ENCODE measurements around the gene RGS6. TPM values are rescaled to one million over a fixed set of nuclear protein-coding genes. Genes with fewer than 3 reads are reported as not detected.

The RGS6 gene
- total RNA-seq, 1 experiment from 2014 or later, result not detected

GRCh38 chr14:72549854-72550253, 617.6 kb downstream of the RGS6 start:
- no peaks in the 10 kb centered on the region for H3K9me3 ChIP-seq (ENCODE audit: low read length)
- no peak overlapping the region for H2AFZ ChIP-seq (ENCODE audit: low read length)
- peaks cover 17% of the 10 kb centered on the region for H3K4me1 ChIP-seq (ENCODE audit: insufficient read depth, low read length)
- H3F3A ChIP-seq (ENCODE audit: low read length, unreplicated experiment), result no peaks in the 10 kb centered on the region
- intact Hi-C loops (cut with micrococcal nuclease), result no loop called here
- no TSS peak for BruUV-seq (replicated peaks)
- DNase-seq (no peak), ATAC-seq (no peak)
- H3K4me3 ChIP-seq (ENCODE audit: low read length), result no peak overlapping the region
- no peaks in the 10 kb centered on the region for H3K9me2 ChIP-seq (replicated peaks; ENCODE audit: low read length)
- no peaks in the 10 kb centered on the region for H3K79me2 ChIP-seq (ENCODE audit: low read length)
- H4K20me1 ChIP-seq (ENCODE audit: low read length), result no peaks in the 10 kb centered on the region
- no peak overlapping the region for H3K4me2 ChIP-seq (ENCODE audit: low read length)
- TF ChIP-seq EZH2phosphoT487 (IDR thresholded peaks at IDR 0.05; ENCODE audit: borderline replicate concordance, low read length) (no peak), EZH2 (IDR thresholded peaks at IDR 0.05; ENCODE audit: low read length, unreplicated experiment) (no peak), CTCF (conservative IDR thresholded peaks at IDR 0.05; ENCODE audit: low read depth, low read length) (no peak)
- no peak overlapping the region for H3K9ac ChIP-seq (ENCODE audit: low read length)
- ChIA-PET CTCF (no interaction called here), POLR2A (ENCODE audit: unreplicated experiment) (no interaction called here)
- no peak overlapping the region for H3K27ac ChIP-seq (ENCODE audit: low read length)
- H3K27me3 ChIP-seq (ENCODE audit: low read length), result no peaks in the 10 kb centered on the region
- H3K36me3 ChIP-seq (ENCODE audit: low read depth, low read length), result no peaks in the 10 kb centered on the region

GRCh38 chr14:72550513-72550912, 618.3 kb downstream of the RGS6 start:
- POLR2A ChIA-PET (ENCODE audit: unreplicated experiment), result no interaction called here
- Histone ChIP-seq H4K20me1 (ENCODE audit: low read length) (no peaks in the 10 kb centered on the region), H3K27me3 (ENCODE audit: low read length) (no peaks in the 10 kb centered on the region), H3K9ac (ENCODE audit: low read length) (no peak overlapping the region), H2AFZ (ENCODE audit: low read length) (no peak overlapping the region), H3K9me2 (replicated peaks; ENCODE audit: low read length) (no peaks in the 10 kb centered on the region), H3K79me2 (ENCODE audit: low read length) (no peaks in the 10 kb centered on the region), H3K9me3 (ENCODE audit: low read length) (no peaks in the 10 kb centered on the region), H3K36me3 (ENCODE audit: low read depth, low read length) (no peaks in the 10 kb centered on the region), H3K4me3 (ENCODE audit: low read length) (no peak overlapping the region), H3K4me1 (ENCODE audit: insufficient read depth, low read length) (peaks cover 11% of the 10 kb centered on the region), H3F3A (ENCODE audit: low read length, unreplicated experiment) (no peaks in the 10 kb centered on the region), H3K4me2 (ENCODE audit: low read length) (no peak overlapping the region), H3K27ac (ENCODE audit: low read length) (no peak overlapping the region)
- BruUV-seq (replicated peaks), result no TSS peak
- intact Hi-C loops (cut with micrococcal nuclease), result no loop called here
- TF ChIP-seq EZH2phosphoT487 (IDR thresholded peaks at IDR 0.05; ENCODE audit: borderline replicate concordance, low read length) (no peak), EZH2 (IDR thresholded peaks at IDR 0.05; ENCODE audit: low read length, unreplicated experiment) (no peak), CTCF (conservative IDR thresholded peaks at IDR 0.05; ENCODE audit: low read depth, low read length) (no peak)
- DNase-seq (no peak), ATAC-seq (no peak)
- CTCF ChIA-PET, result no interaction called here

GRCh38 chr14:72552236-72552635, 620.0 kb downstream of the RGS6 start:
- no peaks in the 10 kb centered on the region for H3F3A ChIP-seq (ENCODE audit: low read length, unreplicated experiment)
- no TSS peak for BruUV-seq (replicated peaks)

More at GRCh38 chr14:72552236-72552635, 620.0 kb downstream of the RGS6 start:
- Histone ChIP-seq H3K4me1 (ENCODE audit: insufficient read depth, low read length) (peaks cover 5% of the 10 kb centered on the region), H3K9ac (ENCODE audit: low read length) (no peak overlapping the region), H3K79me2 (ENCODE audit: low read length) (no peaks in the 10 kb centered on the region), H3K36me3 (ENCODE audit: low read depth, low read length) (no peaks in the 10 kb centered on the region), H3K9me3 (ENCODE audit: low read length) (no peaks in the 10 kb centered on the region), H3K9me2 (replicated peaks; ENCODE audit: low read length) (no peaks in the 10 kb centered on the region), H3K4me3 (ENCODE audit: low read length) (no peak overlapping the region), H3K27ac (ENCODE audit: low read length) (no peak overlapping the region), H3K27me3 (ENCODE audit: low read length) (no peaks in the 10 kb centered on the region), H2AFZ (ENCODE audit: low read length) (no peak overlapping the region), H3K4me2 (ENCODE audit: low read length) (no peak overlapping the region), H4K20me1 (ENCODE audit: low read length) (no peaks in the 10 kb centered on the region)
- POLR2A ChIA-PET (ENCODE audit: unreplicated experiment), result no interaction called here
- TF ChIP-seq EZH2 (IDR thresholded peaks at IDR 0.05; ENCODE audit: low read length, unreplicated experiment) (no peak), EZH2phosphoT487 (IDR thresholded peaks at IDR 0.05; ENCODE audit: borderline replicate concordance, low read length) (no peak), CTCF (conservative IDR thresholded peaks at IDR 0.05; ENCODE audit: low read depth, low read length) (no peak)
- intact Hi-C loops (cut with micrococcal nuclease), result no loop called here
- ATAC-seq (no peak), DNase-seq (no peak)
- CTCF ChIA-PET, result no interaction called here
